ENCODE measurements around the gene GJC1. TPM values are rescaled to one million over a fixed set of nuclear protein-coding genes. Genes with fewer than 3 reads are reported as not detected.

Gene GJC1
- total RNA-seq, 1 experiment from 2014 or later: 53.4 TPM

DNA sequence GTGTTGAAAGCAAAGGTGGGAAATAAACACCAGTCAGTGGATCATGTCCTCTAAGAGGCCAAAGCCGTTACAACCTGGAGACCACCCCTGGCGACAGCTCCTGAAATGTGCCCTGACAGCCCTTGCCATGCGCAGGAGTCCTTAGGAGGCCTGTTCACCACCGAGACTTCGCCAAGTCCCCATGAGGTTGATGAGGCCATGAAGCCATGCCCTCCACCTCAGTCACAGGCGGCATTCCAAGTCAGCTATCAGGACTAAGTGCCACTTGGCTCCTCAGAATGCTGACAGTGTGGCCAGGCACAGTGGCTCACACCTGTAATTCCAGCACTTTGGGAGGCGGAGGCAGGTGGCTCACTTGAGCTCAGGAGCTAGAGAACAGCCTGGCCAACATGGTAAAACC lies 44.2 kb downstream of the GJC1 start:
- H3K27me3 ChIP-seq (replicated peaks): no peaks in the 10 kb centered on the region
- H3K36me3 ChIP-seq: no peaks in the 10 kb centered on the region
- H3K27ac ChIP-seq: no peak overlapping the region
- no peak overlapping the region for H3K4me3 ChIP-seq
- H3K9me3 ChIP-seq (replicated peaks): no peaks in the 10 kb centered on the region
- no peak for DNase-seq (ENCODE audit: low read depth in 1 of 2, low spot score in 2 of 2)
- peaks cover 9% of the 10 kb centered on the region for H3K4me1 ChIP-seq (replicated peaks)

DNA sequence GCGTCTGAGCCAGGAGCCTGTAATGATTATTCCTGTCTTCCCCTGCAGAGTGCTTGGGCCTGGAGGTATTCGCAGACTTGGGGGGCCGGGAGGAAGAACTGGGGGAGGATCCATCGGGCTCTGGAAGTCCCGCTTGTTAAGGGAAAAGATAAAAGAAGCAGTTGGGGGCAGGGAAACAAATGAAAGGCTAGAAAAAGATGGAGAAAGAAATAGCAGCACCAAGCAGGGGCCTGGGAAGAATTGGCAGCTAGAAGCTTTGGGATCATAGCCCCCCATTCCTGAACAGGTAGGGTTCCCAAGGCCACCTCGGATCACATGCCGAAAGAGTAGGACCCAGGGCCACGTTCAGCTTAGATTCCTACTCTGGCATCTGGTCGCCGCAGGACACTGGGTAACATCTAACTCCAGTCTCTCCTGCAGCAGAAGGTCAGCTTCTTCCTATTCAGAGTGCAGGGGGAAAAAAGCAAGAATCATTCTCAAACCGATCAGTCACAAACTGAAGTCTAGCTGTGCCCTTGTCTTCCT lies 47.7 kb downstream of the GJC1 start:
- no peaks in the 10 kb centered on the region for H3K36me3 ChIP-seq
- no peaks in the 10 kb centered on the region for H3K9me3 ChIP-seq (replicated peaks)
- no peak for DNase-seq (ENCODE audit: low read depth in 1 of 2, low spot score in 2 of 2)
- peaks cover 22% of the 10 kb centered on the region for H3K4me1 ChIP-seq (replicated peaks)
- H3K27ac ChIP-seq: no peak overlapping the region
- H3K27me3 ChIP-seq (replicated peaks): no peaks in the 10 kb centered on the region
- H3K4me3 ChIP-seq: no peak overlapping the region

DNA sequence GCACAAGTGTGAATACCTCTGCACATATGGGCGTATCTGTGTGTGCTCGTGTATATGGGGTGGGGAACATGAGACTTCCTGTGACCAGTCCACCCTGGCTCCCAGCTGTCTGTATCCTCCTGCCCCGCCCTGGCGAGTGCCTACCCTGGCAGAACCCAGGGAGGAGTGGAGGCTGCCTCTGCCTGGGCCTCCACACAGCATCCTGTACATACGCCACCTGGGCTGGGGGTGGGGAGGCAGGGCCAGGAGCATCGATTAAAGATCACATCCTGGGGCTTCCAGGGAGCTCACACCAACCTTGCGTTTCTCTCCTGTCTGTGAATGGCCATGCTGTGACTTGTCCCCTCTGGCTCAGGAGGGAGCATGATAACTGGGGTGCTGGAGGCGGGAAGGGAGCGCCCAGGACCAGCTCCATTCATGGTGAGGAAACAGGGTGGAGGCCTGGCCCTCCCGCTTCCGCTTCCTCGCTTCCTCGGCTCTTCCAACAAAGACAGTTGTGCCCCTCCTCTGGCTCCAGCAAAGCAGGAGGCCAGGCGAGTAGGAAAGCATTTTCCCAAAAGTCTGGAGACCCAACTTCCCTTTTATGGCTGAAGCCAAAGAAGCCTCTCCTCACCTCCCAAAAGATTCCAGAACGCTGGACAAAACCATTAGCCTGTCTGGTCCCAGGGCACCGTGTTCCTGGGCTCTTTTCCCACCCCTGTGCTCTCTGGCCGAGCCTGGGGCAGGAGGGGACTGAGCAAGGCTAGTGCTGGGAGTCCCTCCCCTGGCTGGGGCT lies 48.3 kb downstream of the GJC1 start:
- no peak overlapping the region for H3K4me3 ChIP-seq
- no peaks in the 10 kb centered on the region for H3K27me3 ChIP-seq (replicated peaks)
- H3K36me3 ChIP-seq: no peaks in the 10 kb centered on the region
- no peak overlapping the region for H3K27ac ChIP-seq
- H3K4me1 ChIP-seq (replicated peaks): peaks cover 22% of the 10 kb centered on the region
- H3K9me3 ChIP-seq (replicated peaks): no peaks in the 10 kb centered on the region
- no peak for DNase-seq (ENCODE audit: low read depth in 1 of 2, low spot score in 2 of 2)

DNA sequence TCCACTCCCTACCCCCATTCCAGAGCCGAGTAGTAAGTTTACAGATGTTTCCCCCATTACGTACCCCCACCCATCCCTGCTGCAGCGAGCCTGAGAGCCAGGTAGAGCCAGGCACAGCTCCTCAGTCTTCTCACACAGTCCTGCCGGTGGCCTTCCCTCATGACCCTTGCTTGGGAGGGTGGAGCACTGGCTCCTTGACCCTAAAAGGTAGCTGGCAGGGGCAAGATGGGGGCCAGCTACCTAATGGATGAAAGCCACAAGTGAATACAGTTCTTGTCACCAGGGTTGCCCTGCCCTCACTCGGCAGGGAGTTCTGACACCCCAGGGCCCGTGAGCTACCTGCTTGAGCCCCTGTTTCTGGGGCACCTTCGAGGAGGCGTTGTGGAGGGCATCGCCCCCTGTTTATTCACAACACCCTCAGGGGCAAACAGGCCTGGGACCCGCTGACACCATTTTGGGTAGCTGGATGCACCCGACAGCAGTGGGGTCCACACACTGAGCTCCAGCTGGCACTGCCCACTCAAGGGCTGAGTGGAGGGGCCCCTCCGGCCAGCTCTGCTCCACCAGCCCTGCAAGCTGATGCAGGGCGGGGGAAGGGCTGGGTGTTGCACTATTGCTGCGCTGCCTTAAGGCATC lies 49.1 kb downstream of the GJC1 start:
- no peaks in the 10 kb centered on the region for H3K27me3 ChIP-seq (replicated peaks)

DNA sequence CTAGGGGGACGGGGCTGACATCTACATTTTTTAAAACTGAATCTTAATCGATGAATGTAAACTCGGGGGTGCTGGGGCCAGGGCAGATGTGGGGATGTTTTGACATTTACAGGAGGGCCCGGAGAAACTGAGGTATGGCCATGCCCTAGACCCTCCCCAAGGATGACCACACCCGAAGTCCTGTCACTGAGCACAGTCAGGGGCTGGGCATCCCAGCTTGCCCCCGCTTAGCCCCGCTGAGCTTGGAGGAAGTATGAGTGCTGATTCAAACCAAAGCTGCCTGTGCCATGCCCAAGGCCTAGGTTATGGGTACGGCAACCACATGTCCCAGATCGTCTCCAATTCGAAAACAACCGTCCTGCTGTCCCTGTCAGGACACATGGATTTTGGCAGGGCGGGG lies 49.9 kb downstream of the GJC1 start:
- DNase-seq (ENCODE audit: low read depth in 1 of 2, low spot score in 2 of 2): no peak
- Histone ChIP-seq H3K4me3 (no peak overlapping the region), H3K9me3 (replicated peaks) (no peaks in the 10 kb centered on the region), H3K4me1 (replicated peaks) (peaks cover 29% of the 10 kb centered on the region), H3K27ac (no peak overlapping the region), H3K36me3 (no peaks in the 10 kb centered on the region), H3K27me3 (replicated peaks) (no peaks in the 10 kb centered on the region)

More for the DNA sequence above, 49.1 kb downstream of the GJC1 start:
- H3K9me3 ChIP-seq (replicated peaks): no peaks in the 10 kb centered on the region
- no peaks in the 10 kb centered on the region for H3K36me3 ChIP-seq
- DNase-seq (ENCODE audit: low read depth in 1 of 2, low spot score in 2 of 2): no peak
- H3K4me3 ChIP-seq: no peak overlapping the region
- no peak overlapping the region for H3K27ac ChIP-seq
- peaks cover 26% of the 10 kb centered on the region for H3K4me1 ChIP-seq (replicated peaks)

DNA sequence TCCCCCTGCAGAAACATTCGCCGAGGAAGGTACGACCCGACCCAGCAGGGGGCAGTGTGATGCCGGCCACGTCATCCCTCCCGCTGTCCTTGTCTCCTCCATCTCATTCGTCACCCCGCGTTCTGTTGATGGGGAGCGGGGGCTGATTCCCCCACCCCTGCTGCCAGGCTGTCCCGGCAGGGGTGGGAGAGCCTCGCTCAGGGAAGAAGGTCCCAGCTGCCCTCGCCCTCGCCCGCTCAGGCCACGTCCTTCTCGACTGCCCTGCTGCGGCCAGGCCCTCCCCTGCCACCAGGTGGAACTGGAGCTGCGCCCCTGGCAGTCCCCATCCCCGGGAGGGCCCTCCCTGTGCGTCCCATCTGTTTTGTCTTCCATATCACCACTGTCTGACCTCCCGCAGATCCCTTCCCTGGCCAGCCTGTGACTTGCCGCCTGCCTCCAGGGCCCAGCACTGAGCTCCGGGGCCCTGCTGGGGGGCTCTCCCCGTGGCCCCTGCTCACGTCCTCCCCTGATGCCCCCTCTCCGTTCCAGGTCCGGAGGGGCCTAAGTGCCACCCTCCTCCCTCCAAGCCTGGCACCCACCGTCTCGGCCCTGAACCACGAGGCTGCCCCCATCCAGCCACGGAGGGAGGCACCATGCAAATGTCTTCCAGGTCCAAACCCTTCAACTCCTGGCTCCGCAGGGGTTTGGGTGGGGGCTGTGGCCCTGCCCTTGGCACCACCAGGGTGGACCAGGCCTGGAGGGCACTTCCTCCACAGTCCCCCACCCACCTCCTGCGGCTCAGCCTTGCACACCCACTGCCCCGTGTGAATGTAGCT lies 50.7 kb downstream of the GJC1 start:
- peak overlapping the region; percentile 52 for H3K27ac ChIP-seq
- peaks cover 37% of the 10 kb centered on the region for H3K4me1 ChIP-seq (replicated peaks)
- peak; percentile 91 to 96 for DNase-seq (ENCODE audit: low read depth in 1 of 2, low spot score in 2 of 2)
- peak overlapping the region; percentile 38 for H3K4me3 ChIP-seq
- H3K27me3 ChIP-seq (replicated peaks): peaks cover 2% of the 10 kb centered on the region; the same call in 1 of the 2 replicates
- H3K36me3 ChIP-seq: no peaks in the 10 kb centered on the region
- H3K9me3 ChIP-seq (replicated peaks): no peaks in the 10 kb centered on the region

DNA sequence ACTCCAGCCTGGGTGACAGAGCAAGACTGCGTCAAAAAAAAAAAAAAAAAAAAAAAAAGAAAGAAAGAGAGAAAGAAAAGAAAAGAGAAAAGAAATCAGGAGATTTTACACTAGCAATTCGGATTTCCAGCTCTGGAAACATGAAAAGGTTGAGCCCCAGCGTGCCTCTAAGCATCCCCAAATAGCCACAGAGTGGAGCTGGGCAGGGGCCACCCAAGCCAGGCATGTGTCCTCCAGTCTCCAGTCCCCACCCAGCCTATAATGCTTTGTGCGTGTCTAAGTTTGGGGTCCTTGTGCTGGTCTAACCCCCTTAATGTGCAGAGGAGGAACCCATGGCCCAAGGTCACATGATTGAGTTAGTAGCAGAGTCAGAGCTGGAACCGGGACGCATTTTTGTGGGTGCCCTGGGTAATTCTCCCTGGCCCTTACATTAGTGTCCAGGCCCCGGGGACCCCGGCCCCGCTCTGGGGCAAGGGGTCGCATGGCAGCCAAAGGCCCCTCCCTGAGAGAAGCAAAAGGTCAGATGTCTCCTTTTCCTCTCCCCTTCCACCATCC lies 51.4 kb downstream of the GJC1 start:
- Histone ChIP-seq H3K27ac (no peak overlapping the region), H3K9me3 (replicated peaks) (no peaks in the 10 kb centered on the region), H3K27me3 (replicated peaks) (peaks cover 9% of the 10 kb centered on the region), H3K4me3 (peak overlapping the region; percentile 38), H3K36me3 (no peaks in the 10 kb centered on the region), H3K4me1 (replicated peaks) (peaks cover 40% of the 10 kb centered on the region)
- DNase-seq (ENCODE audit: low read depth in 1 of 2, low spot score in 2 of 2): no peak

DNA sequence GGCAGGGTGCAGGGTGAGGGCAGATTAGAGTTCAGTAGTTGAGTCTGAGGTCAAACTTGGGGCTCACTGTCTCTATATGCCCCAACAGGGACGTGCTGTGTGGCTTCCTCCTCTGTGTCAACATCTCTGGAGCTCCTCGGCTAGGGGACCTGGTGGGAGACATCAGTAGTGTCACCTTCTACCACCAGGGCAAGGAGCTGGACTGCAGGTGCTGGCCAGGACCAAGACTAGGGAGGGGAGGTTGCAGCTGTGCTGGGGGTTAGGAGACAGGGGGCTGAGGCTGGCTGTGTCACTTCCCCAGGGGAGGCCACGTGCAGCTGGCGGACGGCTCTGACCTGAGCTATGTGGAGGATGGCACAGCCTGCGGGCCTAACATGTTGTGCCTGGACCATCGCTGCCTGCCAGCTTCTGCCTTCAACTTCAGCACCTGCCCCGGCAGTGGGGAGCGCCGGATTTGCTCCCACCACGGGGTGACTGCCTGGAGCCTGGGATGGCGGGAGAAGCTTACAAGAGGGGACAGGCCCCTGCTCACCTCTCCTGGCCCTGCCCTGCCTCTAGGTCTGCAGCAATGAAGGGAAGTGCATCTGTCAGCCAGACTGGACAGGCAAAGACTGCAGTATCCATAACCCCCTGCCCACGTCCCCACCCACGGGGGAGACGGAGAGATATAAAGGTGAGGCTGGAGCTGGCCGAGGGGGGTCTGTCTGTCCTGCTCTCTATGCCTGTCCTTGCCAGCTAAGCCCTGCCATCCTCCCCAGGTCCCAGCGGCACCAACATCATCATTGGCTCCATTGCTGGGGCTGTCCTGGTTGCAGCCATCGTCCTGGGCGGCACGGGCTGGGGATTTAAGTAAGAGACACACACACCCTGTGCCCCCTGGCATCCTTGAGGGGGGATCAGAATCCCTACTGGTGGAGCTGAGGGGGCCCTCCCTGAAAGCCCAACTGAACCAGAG lies 52.4 kb downstream of the GJC1 start:
- no peak for DNase-seq (ENCODE audit: low read depth in 1 of 2, low spot score in 2 of 2)
- no peaks in the 10 kb centered on the region for H3K36me3 ChIP-seq
- H3K4me1 ChIP-seq (replicated peaks): peaks cover 40% of the 10 kb centered on the region
- H3K4me3 ChIP-seq: no peak overlapping the region
- H3K27ac ChIP-seq: no peak overlapping the region
- no peaks in the 10 kb centered on the region for H3K9me3 ChIP-seq (replicated peaks)
- H3K27me3 ChIP-seq (replicated peaks): peaks cover 20% of the 10 kb centered on the region

DNA sequence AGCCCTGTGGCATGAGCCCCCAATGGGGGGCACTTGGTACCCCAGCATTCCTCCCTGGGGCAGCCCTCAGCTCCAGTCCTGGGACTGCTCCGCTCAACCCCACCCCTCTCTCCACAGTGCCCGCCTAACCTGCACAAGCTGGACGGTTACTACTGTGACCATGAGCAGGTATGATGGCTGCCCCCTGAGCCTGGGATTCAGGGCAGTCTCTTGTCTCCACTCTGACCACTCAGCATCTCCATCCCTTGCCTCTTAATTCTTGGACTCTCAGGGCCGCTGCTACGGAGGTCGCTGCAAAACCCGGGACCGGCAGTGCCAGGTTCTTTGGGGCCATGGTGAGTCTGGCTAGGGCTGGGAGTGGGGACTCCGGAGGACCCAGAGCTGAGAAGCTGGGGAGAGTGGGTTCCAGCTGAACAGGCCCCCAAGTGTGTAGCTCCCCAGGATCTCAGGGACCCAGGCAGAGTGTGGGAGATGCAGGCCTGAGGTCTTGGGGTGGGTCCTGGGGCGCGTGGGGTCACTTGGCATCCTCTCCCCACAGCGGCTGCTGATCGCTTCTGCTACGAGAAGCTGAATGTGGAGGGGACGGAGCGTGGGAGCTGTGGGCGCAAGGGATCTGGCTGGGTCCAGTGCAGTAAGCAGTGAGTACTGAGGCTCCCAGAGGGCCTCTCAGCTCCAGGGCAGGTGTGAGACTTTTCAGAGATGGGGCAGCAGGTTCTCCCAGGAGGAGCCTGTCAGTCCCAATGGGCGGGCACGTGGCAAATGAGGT lies 53.3 kb downstream of the GJC1 start:
- no peak for DNase-seq (ENCODE audit: low read depth in 1 of 2, low spot score in 2 of 2)
- Histone ChIP-seq H3K9me3 (replicated peaks) (no peaks in the 10 kb centered on the region), H3K36me3 (no peaks in the 10 kb centered on the region), H3K27me3 (replicated peaks) (peaks cover 23% of the 10 kb centered on the region), H3K4me1 (replicated peaks) (peaks cover 39% of the 10 kb centered on the region), H3K27ac (no peak overlapping the region), H3K4me3 (no peak overlapping the region)

DNA sequence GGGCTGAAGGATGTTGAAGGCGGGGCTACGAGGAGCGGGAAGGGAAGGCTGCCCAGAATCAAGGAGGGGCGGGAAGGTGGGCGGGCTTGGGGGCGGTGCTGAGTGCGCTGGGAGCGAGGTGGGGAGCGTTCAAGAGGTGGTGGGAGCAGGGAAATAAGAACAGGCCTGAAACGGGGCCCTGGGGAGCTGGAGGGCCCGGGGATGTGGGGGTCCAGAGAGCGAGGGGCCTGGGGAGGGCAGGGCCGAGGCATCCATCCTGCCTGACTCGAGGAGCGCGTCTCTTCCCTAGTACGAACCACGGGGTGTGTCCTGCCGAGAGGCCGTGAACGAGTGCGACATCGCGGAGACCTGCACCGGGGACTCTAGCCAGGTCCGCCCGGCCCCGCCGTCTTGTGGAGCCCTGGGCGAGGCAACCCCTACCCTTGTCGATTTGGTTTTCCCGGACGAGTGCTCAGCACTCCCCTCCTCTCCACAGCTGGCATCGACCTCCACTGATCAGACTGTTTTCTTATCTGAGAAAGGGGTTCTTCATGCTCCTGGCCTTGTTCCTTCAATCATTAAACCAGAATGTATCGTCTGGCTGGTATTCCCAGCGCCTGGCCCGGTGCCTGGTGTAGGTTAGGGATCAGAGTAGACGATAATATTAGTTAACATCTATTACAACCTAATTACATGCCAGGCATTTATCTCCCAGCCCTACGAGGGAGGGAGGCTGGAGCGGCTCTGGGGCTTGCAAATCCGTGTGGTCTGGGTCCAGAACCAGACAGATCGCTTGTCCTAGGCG lies 54.1 kb downstream of the GJC1 start:
- H3K27me3 ChIP-seq (replicated peaks): peaks cover 23% of the 10 kb centered on the region
- DNase-seq (ENCODE audit: low read depth in 1 of 2, low spot score in 2 of 2): peak in 1 of 2 experiments; percentile 46
- H3K36me3 ChIP-seq: no peaks in the 10 kb centered on the region
- no peaks in the 10 kb centered on the region for H3K9me3 ChIP-seq (replicated peaks)
- peaks cover 31% of the 10 kb centered on the region for H3K4me1 ChIP-seq (replicated peaks)
- H3K4me3 ChIP-seq: peak overlapping the region; percentile 36
- H3K27ac ChIP-seq: no peak overlapping the region

DNA sequence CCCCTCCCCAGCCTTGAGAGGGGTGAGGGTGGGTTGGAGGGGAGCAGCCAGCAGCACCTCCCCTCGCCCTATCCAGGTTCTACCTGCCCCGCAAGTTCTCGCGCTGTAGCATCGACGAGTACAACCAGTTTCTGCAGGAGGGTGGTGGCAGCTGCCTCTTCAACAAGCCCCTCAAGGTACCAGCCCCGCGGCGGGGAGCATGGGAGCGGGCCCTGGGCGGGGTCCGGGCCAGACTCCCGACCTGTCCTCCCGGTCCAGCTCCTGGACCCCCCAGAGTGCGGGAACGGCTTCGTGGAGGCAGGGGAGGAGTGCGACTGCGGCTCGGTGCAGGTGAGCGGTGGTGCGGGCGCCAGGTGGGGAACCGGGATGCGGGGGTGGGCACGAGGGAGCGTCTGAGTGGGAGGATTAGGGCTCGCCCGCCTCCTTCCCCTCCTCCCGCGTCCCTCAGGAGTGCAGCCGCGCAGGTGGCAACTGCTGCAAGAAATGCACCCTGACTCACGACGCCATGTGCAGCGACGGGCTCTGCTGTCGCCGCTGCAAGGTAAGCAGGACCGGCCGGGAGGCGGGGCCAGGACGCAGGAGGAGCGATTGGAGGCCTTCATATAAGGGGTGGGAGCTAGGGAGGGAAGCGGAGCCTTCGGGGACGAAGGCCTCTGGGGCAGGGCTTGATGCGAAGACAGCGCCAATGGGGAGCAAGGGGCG lies 54.8 kb downstream of the GJC1 start:
- no peak overlapping the region for H3K27ac ChIP-seq
- peaks cover 31% of the 10 kb centered on the region for H3K4me1 ChIP-seq (replicated peaks)
- H3K4me3 ChIP-seq: peak overlapping the region; percentile 36
- DNase-seq (ENCODE audit: low read depth in 1 of 2, low spot score in 2 of 2): peak; percentile 94 to 100
- no peaks in the 10 kb centered on the region for H3K9me3 ChIP-seq (replicated peaks)
- H3K36me3 ChIP-seq: no peaks in the 10 kb centered on the region
- peaks cover 23% of the 10 kb centered on the region for H3K27me3 ChIP-seq (replicated peaks)

Measured in SJSA1 (cell line).